Neural cell (in vitro differentiated cells): ENCODE data around the gene SLAMF9.

ENCODE experiments used
- CTCF ChIP-seq: fragments of 450-650 bp; IDR thresholded peaks from 2 replicates; pipeline ENCODE4 v1.5.1; 2014; ENCODE audit warnings: antibody characterized with exemption, mild to moderate bottlenecking, moderate library complexity; ENCODE audit not compliant: poor library complexity, severe bottlenecking
- EP300 ChIP-seq: fragments of 450-650 bp; conservative IDR thresholded peaks from 2 replicates; pipeline ENCODE4 v1.6.1; 2014; ENCODE audit warnings: antibody characterized with exemption, mild to moderate bottlenecking, moderate library complexity; ENCODE audit not compliant: poor library complexity, severe bottlenecking
- EZH2 ChIP-seq: fragments of 200-600, 300-800 bp; shearing (Covaris generic), sonication (generic); IDR thresholded peaks from 2 replicates; pipeline ENCODE4 v1.6.1; 2014; ENCODE audit warnings: antibody characterized with exemption, low read length, borderline replicate concordance, mild to moderate bottlenecking; ENCODE audit not compliant: insufficient read depth, poor library complexity, severe bottlenecking
- MXI1 ChIP-seq: fragments of 450-650 bp; conservative IDR thresholded peaks from 2 replicates; pipeline ENCODE4 v1.6.1; 2014; ENCODE audit warnings: antibody characterized with exemption, mild to moderate bottlenecking; ENCODE audit not compliant: poor library complexity, severe bottlenecking
- POLR2AphosphoS5 ChIP-seq: IDR thresholded peaks from 2 replicates; pipeline ENCODE4 v1.6.1; 2012
- RAD21 ChIP-seq: fragments of 450-650 bp; conservative IDR thresholded peaks from 2 replicates; pipeline ENCODE4 v1.6.1; 2014; ENCODE audit warnings: antibody characterized with exemption, mild to moderate bottlenecking, moderate library complexity

- no peak for TF ChIP-seq RAD21
- TF ChIP-seq EZH2 = no peak
- TF ChIP-seq MXI1 = no peak
- TF ChIP-seq CTCF = no peak
- TF ChIP-seq EP300 = no peak
- no peak for TF ChIP-seq POLR2AphosphoS5
Measured at GRCh38 chr1:159999204-159999603, 45.2 kb upstream of the SLAMF9 start.
